ENCODE data around the gene SIPA1L3. TPM values are rescaled to one million over a fixed set of nuclear protein-coding genes. Genes with fewer than 3 reads are reported as not detected.

The SIPA1L3 gene
- total and polyA plus RNA-seq, 10 of the 15 experiments (the other 5 are each of a cell fraction or from before 2014, with no cell fraction given), result 0.24 to 66.2 (median 19.1) TPM

- no peak for TF ChIP-seq POU2F2 (IDR thresholded peaks at IDR 0.05; ENCODE audit: borderline replicate concordance, low read depth, low read length)
These were observed 41.4 kb downstream of the SIPA1L3 start (continued) for GRCh38 chr19:37948362-37948761.

DNA sequence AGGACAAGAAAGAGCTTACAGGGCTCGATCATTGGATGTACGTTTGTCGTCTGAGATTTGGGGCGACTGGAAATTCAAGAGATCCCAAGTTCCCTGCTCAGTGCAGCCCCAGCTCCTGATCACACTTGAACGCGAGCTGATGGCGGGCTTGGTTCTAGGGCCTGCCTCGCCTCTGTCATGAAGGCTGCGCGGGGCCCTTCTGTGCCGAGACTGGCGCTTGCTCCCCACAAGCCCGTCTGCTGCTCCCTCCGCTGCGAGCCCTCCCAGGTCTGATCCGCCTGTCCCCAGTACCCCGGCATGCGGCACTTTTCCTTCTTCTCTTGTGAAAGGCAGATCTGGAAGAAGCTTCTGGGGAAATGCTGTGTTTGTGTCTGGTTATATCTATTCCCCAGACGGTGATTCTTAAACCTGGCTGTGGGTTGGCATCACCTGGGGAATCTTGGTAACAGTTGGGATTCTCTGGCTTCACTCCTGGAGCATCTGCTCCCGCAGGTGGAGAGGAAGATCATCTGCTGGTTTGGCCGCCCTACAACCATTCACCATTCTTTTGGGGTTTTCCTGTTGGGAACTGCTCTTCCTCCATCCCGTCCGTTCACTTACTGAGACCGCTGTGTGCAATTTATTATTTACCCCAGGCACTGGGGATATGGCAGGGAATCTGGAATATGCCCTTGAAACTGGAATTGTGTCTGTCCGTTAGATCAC lies 43.6 kb downstream of the SIPA1L3 start:
- Histone ChIP-seq H2AFZ (ENCODE audit: control insufficient read depth, low read depth, low read length) (no peak overlapping the region), H3K27ac (ENCODE audit: control insufficient read depth, insufficient read depth) (peak overlapping the region; percentile 77; the same call in 1 of the 2 replicates)
- TF ChIP-seq CBX3 (IDR thresholded peaks at IDR 0.05; ENCODE audit: borderline replicate concordance, low read depth), result no peak
- TF ChIP-seq, protein P1, sequence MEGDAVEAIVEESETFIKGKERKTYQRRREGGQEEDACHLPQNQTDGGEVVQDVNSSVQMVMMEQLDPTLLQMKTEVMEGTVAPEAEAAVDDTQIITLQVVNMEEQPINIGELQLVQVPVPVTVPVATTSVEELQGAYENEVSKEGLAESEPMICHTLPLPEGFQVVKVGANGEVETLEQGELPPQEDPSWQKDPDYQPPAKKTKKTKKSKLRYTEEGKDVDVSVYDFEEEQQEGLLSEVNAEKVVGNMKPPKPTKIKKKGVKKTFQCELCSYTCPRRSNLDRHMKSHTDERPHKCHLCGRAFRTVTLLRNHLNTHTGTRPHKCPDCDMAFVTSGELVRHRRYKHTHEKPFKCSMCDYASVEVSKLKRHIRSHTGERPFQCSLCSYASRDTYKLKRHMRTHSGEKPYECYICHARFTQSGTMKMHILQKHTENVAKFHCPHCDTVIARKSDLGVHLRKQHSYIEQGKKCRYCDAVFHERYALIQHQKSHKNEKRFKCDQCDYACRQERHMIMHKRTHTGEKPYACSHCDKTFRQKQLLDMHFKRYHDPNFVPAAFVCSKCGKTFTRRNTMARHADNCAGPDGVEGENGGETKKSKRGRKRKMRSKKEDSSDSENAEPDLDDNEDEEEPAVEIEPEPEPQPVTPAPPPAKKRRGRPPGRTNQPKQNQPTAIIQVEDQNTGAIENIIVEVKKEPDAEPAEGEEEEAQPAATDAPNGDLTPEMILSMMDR (IDR thresholded peaks at IDR 0.05 in 2 of 3, conservative IDR thresholded peaks at IDR 0.05 in 1 of 3; ENCODE audit: control insufficient read depth in 2 of 3, extremely low read depth in 1 of 3, insufficient read depth in 1 of 3, low read depth in 3 of 3, low read length in 3 of 3), result no peak
- no peak for TF ChIP-seq RAD21 (IDR thresholded peaks at IDR 0.05; ENCODE audit: insufficient read depth, low read depth, low read length)
- no peak for TF ChIP-seq NFXL1 (IDR thresholded peaks at IDR 0.05; ENCODE audit: borderline replicate concordance)
- no peak for TF ChIP-seq NR2C2 (IDR thresholded peaks at IDR 0.05; ENCODE audit: borderline replicate concordance, control insufficient read depth, insufficient read length, low read depth)
- TF ChIP-seq, protein P2, sequence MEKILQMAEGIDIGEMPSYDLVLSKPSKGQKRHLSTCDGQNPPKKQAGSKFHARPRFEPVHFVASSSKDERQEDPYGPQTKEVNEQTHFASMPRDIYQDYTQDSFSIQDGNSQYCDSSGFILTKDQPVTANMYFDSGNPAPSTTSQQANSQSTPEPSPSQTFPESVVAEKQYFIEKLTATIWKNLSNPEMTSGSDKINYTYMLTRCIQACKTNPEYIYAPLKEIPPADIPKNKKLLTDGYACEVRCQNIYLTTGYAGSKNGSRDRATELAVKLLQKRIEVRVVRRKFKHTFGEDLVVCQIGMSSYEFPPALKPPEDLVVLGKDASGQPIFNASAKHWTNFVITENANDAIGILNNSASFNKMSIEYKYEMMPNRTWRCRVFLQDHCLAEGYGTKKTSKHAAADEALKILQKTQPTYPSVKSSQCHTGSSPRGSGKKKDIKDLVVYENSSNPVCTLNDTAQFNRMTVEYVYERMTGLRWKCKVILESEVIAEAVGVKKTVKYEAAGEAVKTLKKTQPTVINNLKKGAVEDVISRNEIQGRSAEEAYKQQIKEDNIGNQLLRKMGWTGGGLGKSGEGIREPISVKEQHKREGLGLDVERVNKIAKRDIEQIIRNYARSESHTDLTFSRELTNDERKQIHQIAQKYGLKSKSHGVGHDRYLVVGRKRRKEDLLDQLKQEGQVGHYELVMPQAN (conservative IDR thresholded peaks at IDR 0.05), result no peak
- no peak for TF ChIP-seq NRF1 (conservative IDR thresholded peaks at IDR 0.05; ENCODE audit: low read depth, low read length)
- no peak for TF ChIP-seq NFIC (IDR thresholded peaks at IDR 0.05; ENCODE audit: low read depth, low read length)
- no peak for TF ChIP-seq SUZ12 (IDR thresholded peaks at IDR 0.05; ENCODE audit: unreplicated experiment)
- TF ChIP-seq ZZZ3 (IDR thresholded peaks at IDR 0.05; ENCODE audit: control insufficient read depth, insufficient read length, low read depth), result no peak
- TF ChIP-seq, protein P3, sequence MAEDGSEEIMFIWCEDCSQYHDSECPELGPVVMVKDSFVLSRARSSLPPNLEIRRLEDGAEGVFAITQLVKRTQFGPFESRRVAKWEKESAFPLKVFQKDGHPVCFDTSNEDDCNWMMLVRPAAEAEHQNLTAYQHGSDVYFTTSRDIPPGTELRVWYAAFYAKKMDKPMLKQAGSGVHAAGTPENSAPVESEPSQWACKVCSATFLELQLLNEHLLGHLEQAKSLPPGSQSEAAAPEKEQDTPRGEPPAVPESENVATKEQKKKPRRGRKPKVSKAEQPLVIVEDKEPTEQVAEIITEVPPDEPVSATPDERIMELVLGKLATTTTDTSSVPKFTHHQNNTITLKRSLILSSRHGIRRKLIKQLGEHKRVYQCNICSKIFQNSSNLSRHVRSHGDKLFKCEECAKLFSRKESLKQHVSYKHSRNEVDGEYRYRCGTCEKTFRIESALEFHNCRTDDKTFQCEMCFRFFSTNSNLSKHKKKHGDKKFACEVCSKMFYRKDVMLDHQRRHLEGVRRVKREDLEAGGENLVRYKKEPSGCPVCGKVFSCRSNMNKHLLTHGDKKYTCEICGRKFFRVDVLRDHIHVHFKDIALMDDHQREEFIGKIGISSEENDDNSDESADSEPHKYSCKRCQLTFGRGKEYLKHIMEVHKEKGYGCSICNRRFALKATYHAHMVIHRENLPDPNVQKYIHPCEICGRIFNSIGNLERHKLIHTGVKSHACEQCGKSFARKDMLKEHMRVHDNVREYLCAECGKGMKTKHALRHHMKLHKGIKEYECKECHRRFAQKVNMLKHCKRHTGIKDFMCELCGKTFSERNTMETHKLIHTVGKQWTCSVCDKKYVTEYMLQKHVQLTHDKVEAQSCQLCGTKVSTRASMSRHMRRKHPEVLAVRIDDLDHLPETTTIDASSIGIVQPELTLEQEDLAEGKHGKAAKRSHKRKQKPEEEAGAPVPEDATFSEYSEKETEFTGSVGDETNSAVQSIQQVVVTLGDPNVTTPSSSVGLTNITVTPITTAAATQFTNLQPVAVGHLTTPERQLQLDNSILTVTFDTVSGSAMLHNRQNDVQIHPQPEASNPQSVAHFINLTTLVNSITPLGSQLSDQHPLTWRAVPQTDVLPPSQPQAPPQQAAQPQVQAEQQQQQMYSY (CRISPR knock-in tag; IDR thresholded peaks at IDR 0.05), result no peak
- no peak for TF ChIP-seq SMARCA5 (IDR thresholded peaks at IDR 0.05)

More for the DNA sequence above, 43.6 kb downstream of the SIPA1L3 start:
- DNase-seq (ENCODE audit: low read depth, low spot score) (no peak), FAIRE-seq (no peak), ATAC-seq (no peak)
- H3K79me2 ChIP-seq (ENCODE audit: control insufficient read depth, insufficient read depth, low read length), result peaks cover 53% of the 10 kb centered on the region
- H4K20me1 ChIP-seq (ENCODE audit: control insufficient read depth, insufficient read depth), result no peaks in the 10 kb centered on the region
- intact Hi-C loops (cut with micrococcal nuclease; ENCODE audit: unreplicated experiment), result no loop called here
- ChIA-PET POLR2A (interaction anchor here (0.5 to 1.9 kb wide), 7 partner anchors 18 to 1583 kb away, joined by 3 to 7 read pairs (median 5); no protein-coding TSS in a partner anchor), RAD21 (ENCODE audit: unreplicated experiment) (interaction anchor here (0.6 to 1.3 kb wide), 5 partner anchors 13 to 452 kb away, joined by 3 read pairs; partner anchors contain the start of gene FAM98C), CTCF (interaction anchor here (1.0 to 1.6 kb wide), 5 partner anchors 12 to 43 kb away, joined by 4 to 7 read pairs (median 5); partner anchors contain the start of gene SIPA1L3), SMC1A (ENCODE audit: uncharacterized antibody, unreplicated experiment) (interaction anchor here (1.0 to 3.7 kb wide), 3 partner anchors 10 to 19 kb away, joined by 4 to 22 read pairs (median 6); no protein-coding TSS in a partner anchor)
- WGBS (ENCODE audit: insufficient coverage, insufficient replicate concordance, low lambda C conversion rate, missing lambda C conversion rate), result 88% methylated on average over 24 of the region's 25 CpGs
- in situ Hi-C loops (cut with MboI), result no loop called here
- no peak overlapping the region for H3K9ac ChIP-seq (ENCODE audit: control insufficient read depth, insufficient read depth, low read length)
- H3K9me3 ChIP-seq (replicated peaks; ENCODE audit: control insufficient read depth, insufficient read depth, low read length), result no peaks in the 10 kb centered on the region; the same call in 1 of the 3 replicates
- H3K36me3 ChIP-seq (ENCODE audit: control insufficient read depth in 2 of 2, insufficient read depth in 2 of 2, low read length in 1 of 2), result peaks cover 3 to 9% of the 10 kb centered on the region in 2 experiments; a peak in 3 of 4 replicates
- BruUV-seq (replicated peaks), result no TSS peak
- H3K4me3 ChIP-seq, result peak overlapping the region; percentile 12; the same call in 1 of the 2 replicates
- no peaks in the 10 kb centered on the region for H3K27me3 ChIP-seq (replicated peaks in 1 of 2; ENCODE audit: control insufficient read depth in 2 of 2, insufficient read depth in 2 of 2, low read length in 1 of 2)
- no peak overlapping the region for H3K4me2 ChIP-seq (ENCODE audit: control insufficient read depth, insufficient read depth)
- H3K4me1 ChIP-seq (ENCODE audit: control insufficient read depth, insufficient read depth, low read length), result peaks cover 25% of the 10 kb centered on the region

Measured in GM12878 (cell line).